Erythroblast (primary cell): ENCODE data around the gene TENM4.

Experiments
- GATA1 ChIP-seq: IDR thresholded peaks from 2 replicates; pipeline ENCODE4 v1.6.1; 2011; ENCODE audit warnings: low read depth, mild to moderate bottlenecking, control low read depth, low read length, moderate library complexity
- POLR2A ChIP-seq: IDR thresholded peaks from 2 replicates; pipeline ENCODE4 v1.6.1; 2011; ENCODE audit warnings: mild to moderate bottlenecking, low read length

DNA sequence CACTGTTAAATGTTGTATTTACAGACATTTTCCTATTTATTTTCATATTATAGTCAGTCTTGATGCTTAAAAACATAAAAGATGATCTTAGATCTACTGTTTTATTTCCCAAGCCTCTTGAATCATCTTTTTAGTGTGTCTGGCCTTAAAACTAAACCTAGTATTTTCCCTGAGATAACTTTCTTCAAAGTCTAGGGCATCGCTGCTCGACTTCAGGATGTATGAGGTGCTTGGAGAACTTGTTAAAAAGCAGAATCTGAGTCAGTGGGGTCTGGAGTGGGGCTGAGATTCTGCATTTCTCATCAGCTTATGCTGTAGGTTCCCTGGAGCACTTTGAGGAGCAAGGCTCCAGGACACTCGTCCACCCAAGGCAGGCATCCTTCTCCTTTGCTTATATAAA, 404.9 kb downstream of the TENM4 start:
- TF ChIP-seq POLR2A (no peak), GATA1 (no peak)
